HEK293T (cell line): ENCODE data around the gene EML3.
A peak's percentile ranks its signal among the peaks of the same experiment; 100 is the strongest.
"Not testable (repeated sequence)": the region's sequence is repeated elsewhere in the genome, so short reads cannot be mapped to it uniquely, and the experiment has no call there.

Experiments used
- CTCF ChIA-PET: fragments of 350-600 bp; formaldehyde crosslinking; extraction: SDS; loops from one replicate; lab custom pipeline; 2021; ENCODE audit warnings: antibody characterized with exemption, inconsistent platforms; lab: Yijun Ruan, JAX
- POLR2A ChIA-PET: fragments of 350-600 bp; formaldehyde crosslinking; extraction: SDS; loops from one replicate; lab custom pipeline; 2020; ENCODE audit warnings: antibody characterized with exemption, inconsistent platforms; lab: Yijun Ruan, JAX
- DNase-seq: peaks from one replicate; pipeline ENCODE4 v3.0.0; 2012; ENCODE audit warnings: mixed read lengths; ENCODE audit errors: extremely low spot score
- ARNT ChIP-seq: fragments of 450-650 bp; IDR thresholded peaks from 2 replicates; pipeline ENCODE4 v1.6.1; 2017; ENCODE audit warnings: mild to moderate bottlenecking
- BHLHE40 ChIP-seq: fragments of 450-650 bp; IDR thresholded peaks from 2 replicates; pipeline ENCODE4 v1.6.1; 2016; ENCODE audit warnings: mild to moderate bottlenecking, moderate library complexity, borderline replicate concordance
- CTBP1 ChIP-seq: fragments of 450-650 bp; IDR thresholded peaks from 2 replicates; pipeline ENCODE4 v1.6.1; 2016; ENCODE audit warnings: borderline replicate concordance
- ELF4 ChIP-seq: fragments of 450-650 bp; IDR thresholded peaks from 2 replicates; pipeline ENCODE4 v1.6.1; 2017; ENCODE audit warnings: antibody characterized with exemption
- FOXA1 ChIP-seq: fragments of 450-650 bp; IDR thresholded peaks from 2 replicates; pipeline ENCODE4 v1.6.1; 2016; ENCODE audit warnings: mild to moderate bottlenecking
- FOXK2 ChIP-seq: fragments of 450-650 bp; IDR thresholded peaks from 2 replicates; pipeline ENCODE4 v1.6.1; 2016; ENCODE audit warnings: mild to moderate bottlenecking
- FOXM1 ChIP-seq: fragments of 450-650 bp; IDR thresholded peaks from 2 replicates; pipeline ENCODE4 v1.6.1; 2017; ENCODE audit warnings: mild to moderate bottlenecking, borderline replicate concordance
- HDGF ChIP-seq: fragments of 450-650 bp; IDR thresholded peaks from 2 replicates; pipeline ENCODE4 v1.6.1; 2017; ENCODE audit warnings: antibody characterized with exemption, borderline replicate concordance
- L3MBTL2 ChIP-seq: fragments of 450-650 bp; conservative IDR thresholded peaks from 2 replicates; pipeline ENCODE4 v1.6.1; 2016; ENCODE audit warnings: mild to moderate bottlenecking
- LEF1 ChIP-seq: fragments of 450-650 bp; IDR thresholded peaks from 2 replicates; pipeline ENCODE4 v1.6.1; 2017; ENCODE audit warnings: mild to moderate bottlenecking, borderline replicate concordance
- NFRKB ChIP-seq: fragments of 450-650 bp; IDR thresholded peaks from 2 replicates; pipeline ENCODE4 v1.6.1; 2016; ENCODE audit warnings: mild to moderate bottlenecking, moderate library complexity
- PKNOX1 ChIP-seq: fragments of 450-650 bp; IDR thresholded peaks from 2 replicates; pipeline ENCODE4 v1.6.1; 2016
- SP1 ChIP-seq: fragments of 450-650 bp; IDR thresholded peaks from 2 replicates; pipeline ENCODE4 v1.6.1; 2017
- SUZ12 ChIP-seq: fragments of 450-650 bp; IDR thresholded peaks from 2 replicates; pipeline ENCODE4 v1.6.1; 2016; ENCODE audit warnings: mild to moderate bottlenecking
- TARDBP ChIP-seq: fragments of 450-650 bp; IDR thresholded peaks from 2 replicates; pipeline ENCODE4 v1.6.1; 2016
- ZNF384 ChIP-seq: fragments of 450-650 bp; IDR thresholded peaks from 2 replicates; pipeline ENCODE4 v1.6.1; 2016

The EML3 gene

GRCh38 chr11:62621567-62622470, 9.2 kb upstream of the EML3 start, which contains the start of gene B3GAT3:
Gene B3GAT3, minus strand, starts transcription at chr11:62621986. Its CDS starts 39 bp downstream, at chr11:62621947.
- peak; percentile 98 for DNase-seq
- TF ChIP-seq ELF4 (peak; percentile 74), L3MBTL2 (peak; percentile 87), CTBP1 (no peak), HDGF (0 out of 2 replicates have a peak, but pooled peaks have one; percentile 69), TARDBP (peak; percentile 49; the same call in 1 of the 2 replicates)
- POLR2A ChIA-PET = interaction anchor here (0.8 to 4.6 kb wide), 25 partner anchors 9 to 220 kb away, joined by 3 to 61 read pairs (median 4); partner anchors contain the start of genes C11orf98, CSKMT, EEF1G and EML3
- CTCF ChIA-PET = interaction anchor here (0.7 to 1.2 kb wide), 2 partner anchors 10 to 30 kb away, joined by 3 to 7 read pairs; partner anchors contain the start of gene TUT1

- ChIA-PET CTCF (interaction anchor here (1.2 kb wide), 1 partner anchor 9 kb away, joined by 7 read pairs; no protein-coding TSS in a partner anchor), POLR2A (interaction anchor here (0.6 to 4.6 kb wide), 17 partner anchors 9 to 220 kb away, joined by 3 to 61 read pairs (median 5); partner anchors contain the start of genes C11orf98, CSKMT, EEF1G and GANAB)
- DNase-seq = no peak
- TF ChIP-seq SUZ12 = no peak
- TF ChIP-seq FOXM1 = no peak
- no peak for TF ChIP-seq L3MBTL2
Measured at GRCh38 chr11:62621027-62621566, 8.5 kb upstream of the EML3 start.

GRCh38 chr11:62616957-62617356, 4.4 kb upstream of the EML3 start:
- POLR2A ChIA-PET = interaction anchor here (3.6 kb wide), 1 partner anchor 25 kb away, joined by 19 read pairs; the partner anchor contains the start of gene TUT1
- not testable (repeated sequence) for DNase-seq
- CTCF ChIA-PET = interaction anchor here (0.6 kb wide), 1 partner anchor 15 kb away, joined by 4 read pairs; the partner anchor contains the start of gene MTA2

GRCh38 chr11:62615521-62615920, 2.9 kb upstream of the EML3 start:
- TF ChIP-seq ZNF384 = no peak
- no peak for TF ChIP-seq SP1
- DNase-seq = no peak
- ChIA-PET POLR2A (interaction anchor here (1.0 to 2.1 kb wide), 3 partner anchors 24 to 56 kb away, joined by 4 to 6 read pairs (median 5); partner anchors contain the start of genes INTS5, LBHD1, TUT1 and UQCC3), CTCF (no interaction called here)

GRCh38 chr11:62614275-62614674, 1.7 kb upstream of the EML3 start:
- DNase-seq = no peak
- TF ChIP-seq SP1 (no peak), CTBP1 (no peak), L3MBTL2 (no peak), ARNT (no peak), ZNF384 (no peak), TARDBP (no peak), FOXK2 (no peak), HDGF (no peak), PKNOX1 (no peak), NFRKB (no peak), ELF4 (no peak), SUZ12 (no peak), LEF1 (no peak)
- ChIA-PET POLR2A (interaction anchor here (2.1 kb wide), 1 partner anchor 23 kb away, joined by 6 read pairs; the partner anchor contains the start of gene TUT1), CTCF (no interaction called here)

- ChIA-PET CTCF (interaction anchor here (0.8 kb wide), 1 partner anchor 9 kb away, joined by 3 read pairs; no protein-coding TSS in a partner anchor), POLR2A (interaction anchor here (1.0 to 3.0 kb wide), 3 partner anchors 9 to 21 kb away, joined by 4 to 21 read pairs (median 4); partner anchors contain the start of genes B3GAT3, MTA2 and TUT1)
- no peak for DNase-seq
- TF ChIP-seq NFRKB = no peak
- TF ChIP-seq SUZ12 = no peak
- TF ChIP-seq FOXK2 = no peak
- TF ChIP-seq PKNOX1 = no peak
- no peak for TF ChIP-seq FOXA1
- no peak for TF ChIP-seq L3MBTL2
- no peak for TF ChIP-seq FOXM1
- TF ChIP-seq SP1 = no peak
- TF ChIP-seq TARDBP = no peak
- TF ChIP-seq LEF1 = no peak
- no peak for TF ChIP-seq CTBP1
- no peak for TF ChIP-seq ZNF384
- no peak for TF ChIP-seq ARNT
- no peak for TF ChIP-seq BHLHE40
- TF ChIP-seq HDGF = no peak
- TF ChIP-seq ELF4 = no peak
Measured at GRCh38 chr11:62613291-62613778, 760 bp upstream of the EML3 start.
